ACC112 (cell line): ENCODE data around the gene MYRIP.
"Not testable (repeated sequence)": the region's sequence is repeated elsewhere in the genome, so short reads cannot be mapped to it uniquely, and the experiment has no call there.

Experiments used
- H2AFZ ChIP-seq: fragments of 200-600 bp; sonication (generic); one replicate; pipeline ENCODE4 v1.6.0; 2017; ENCODE audit warnings: antibody characterized with exemption, low read length; ENCODE audit not compliant: unreplicated experiment
- H3K27ac ChIP-seq: fragments of 200-600 bp; sonication (generic); 2 replicates; pipeline ENCODE4 v1.5.1; 2014; ENCODE audit warnings: low read depth, mild to moderate bottlenecking, antibody characterized with exemption, low read length, moderate library complexity
- H3K27me3 ChIP-seq: fragments of 200-600 bp; sonication (generic); 2 replicates; pipeline ENCODE4 v1.6.1; 2014; ENCODE audit warnings: mild to moderate bottlenecking, antibody characterized with exemption, low read length, moderate library complexity, mixed read lengths; ENCODE audit not compliant: insufficient read depth
- H3K36me3 ChIP-seq: fragments of 200-600 bp; sonication (generic); 2 replicates; pipeline ENCODE4 v1.6.1; 2016; ENCODE audit warnings: mild to moderate bottlenecking, antibody characterized with exemption, low read length, moderate library complexity, mixed read lengths; ENCODE audit not compliant: insufficient read depth
- H3K4me1 ChIP-seq: fragments of 200-600 bp; sonication (generic); one replicate; pipeline ENCODE4 v1.6.1; 2016; ENCODE audit warnings: low read length, mixed read lengths; ENCODE audit not compliant: insufficient read depth, unreplicated experiment, control insufficient read depth
- H3K4me3 ChIP-seq: fragments of 200-600 bp; sonication (generic); 2 replicates; pipeline ENCODE4 v1.5.1; 2014; ENCODE audit warnings: mild to moderate bottlenecking, low read depth, low read length
- H3K79me2 ChIP-seq: fragments of 200-600 bp; sonication (generic); one replicate; pipeline ENCODE4 v1.6.0; 2016; ENCODE audit warnings: low read length; ENCODE audit not compliant: control insufficient read depth, unreplicated experiment, insufficient read depth

Gene MYRIP

DNA sequence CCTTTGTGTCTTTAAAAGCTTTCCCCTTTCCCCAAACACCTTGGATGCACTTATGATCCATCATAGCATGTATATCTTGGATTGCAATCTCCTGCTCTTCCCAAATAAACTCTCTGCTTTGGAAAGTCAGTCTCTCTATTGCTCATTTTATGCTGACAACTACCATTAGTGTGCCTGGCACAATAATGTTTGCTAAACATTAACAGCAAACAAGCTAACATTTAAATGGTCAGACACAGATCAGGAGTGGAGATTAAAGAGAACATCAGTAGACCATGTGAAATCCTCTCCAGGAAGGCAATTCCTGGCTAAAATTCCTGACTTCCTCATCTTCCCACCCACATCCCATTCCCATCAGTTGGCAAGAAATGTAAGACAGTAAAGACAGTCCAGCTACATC lies 455.8 kb downstream of the MYRIP start:
- Histone ChIP-seq H3K4me3 (no peak overlapping the region), H3K79me2 (no peaks in the 10 kb centered on the region), H3K27ac (no peak overlapping the region), H3K36me3 (no peaks in the 10 kb centered on the region), H3K27me3 (no peaks in the 10 kb centered on the region), H3K4me1 (no peaks in the 10 kb centered on the region), H2AFZ (no peak overlapping the region)

DNA sequence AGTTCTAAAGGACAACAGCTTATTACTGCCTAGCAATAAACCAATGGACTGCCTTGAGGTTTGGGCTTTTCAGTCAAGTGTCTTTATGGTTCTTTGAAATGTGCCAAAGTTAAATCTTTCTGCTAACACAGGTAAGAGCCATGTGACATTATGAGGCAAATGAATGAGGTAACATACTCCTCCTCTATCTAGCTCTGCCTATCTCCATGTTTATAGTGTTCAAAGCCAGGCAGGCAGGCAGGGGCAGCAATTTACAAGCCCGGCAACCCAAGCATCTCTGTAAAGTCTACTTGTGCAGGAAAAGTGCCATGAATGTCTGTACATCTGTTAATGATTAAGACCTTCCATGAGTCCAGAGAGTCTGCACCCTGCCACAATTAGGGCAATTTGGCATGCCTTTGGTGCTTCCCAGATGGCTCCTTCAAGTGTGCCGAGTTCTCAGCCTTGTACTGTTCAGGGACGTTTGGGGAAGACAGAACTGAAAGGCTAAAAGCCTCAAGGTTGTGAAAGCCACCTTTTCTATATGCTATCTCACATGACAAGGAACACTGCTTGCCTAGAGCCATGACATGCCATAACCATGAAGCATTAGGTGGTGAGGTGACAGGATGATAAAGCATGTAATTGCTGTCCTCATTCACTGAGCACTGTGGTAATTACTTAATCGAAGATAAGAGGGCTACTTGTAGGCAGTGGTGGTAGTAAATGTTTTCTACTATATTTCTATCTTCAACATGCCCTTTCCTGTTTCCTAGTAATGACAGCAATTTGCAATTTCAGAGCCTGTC lies 458.7 kb downstream of the MYRIP start:
- Histone ChIP-seq H3K27ac (no peak overlapping the region), H3K4me3 (no peak overlapping the region), H3K36me3 (no peaks in the 10 kb centered on the region), H3K4me1 (no peaks in the 10 kb centered on the region), H2AFZ (no peak overlapping the region), H3K27me3 (no peaks in the 10 kb centered on the region), H3K79me2 (no peaks in the 10 kb centered on the region)

DNA sequence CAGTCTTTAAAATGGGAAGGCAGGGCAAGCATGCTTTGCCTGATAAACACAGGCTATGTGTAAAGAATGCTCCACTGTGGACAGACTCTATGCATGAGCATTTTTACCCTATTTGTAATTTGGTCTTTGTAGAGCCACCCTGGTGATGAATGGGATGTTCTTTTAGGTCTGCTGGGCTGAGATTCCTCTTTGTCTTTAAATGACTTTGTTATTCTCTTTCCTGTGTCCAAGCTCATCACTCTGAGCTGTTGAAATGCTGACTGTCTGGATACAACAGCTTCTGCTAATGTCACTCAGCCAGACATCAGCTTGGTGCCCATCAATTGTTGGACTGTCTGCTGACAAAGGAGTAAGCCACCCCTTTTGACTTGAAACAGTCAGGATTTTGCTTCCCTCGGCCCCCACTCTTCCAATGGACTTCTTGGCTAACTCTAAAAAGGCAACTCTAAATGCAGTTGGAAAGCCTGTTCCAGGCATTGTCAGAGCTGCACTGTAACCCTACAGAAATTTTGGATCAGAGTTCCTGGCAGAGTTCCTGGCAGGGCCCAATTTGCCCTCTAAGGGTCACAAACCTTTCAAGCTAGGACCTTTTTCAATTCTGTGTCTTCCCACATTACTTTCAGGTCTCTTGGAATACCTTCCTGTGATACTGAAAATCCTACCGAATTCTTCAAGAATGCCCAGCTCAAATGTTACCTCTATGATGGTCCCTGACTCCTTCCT lies 459.6 kb downstream of the MYRIP start:
- no peaks in the 10 kb centered on the region for H3K4me1 ChIP-seq
- no peak overlapping the region for H3K4me3 ChIP-seq
- H3K36me3 ChIP-seq, result no peaks in the 10 kb centered on the region
- H2AFZ ChIP-seq, result no peak overlapping the region
- no peaks in the 10 kb centered on the region for H3K79me2 ChIP-seq
- no peak overlapping the region for H3K27ac ChIP-seq
- H3K27me3 ChIP-seq, result no peaks in the 10 kb centered on the region

DNA sequence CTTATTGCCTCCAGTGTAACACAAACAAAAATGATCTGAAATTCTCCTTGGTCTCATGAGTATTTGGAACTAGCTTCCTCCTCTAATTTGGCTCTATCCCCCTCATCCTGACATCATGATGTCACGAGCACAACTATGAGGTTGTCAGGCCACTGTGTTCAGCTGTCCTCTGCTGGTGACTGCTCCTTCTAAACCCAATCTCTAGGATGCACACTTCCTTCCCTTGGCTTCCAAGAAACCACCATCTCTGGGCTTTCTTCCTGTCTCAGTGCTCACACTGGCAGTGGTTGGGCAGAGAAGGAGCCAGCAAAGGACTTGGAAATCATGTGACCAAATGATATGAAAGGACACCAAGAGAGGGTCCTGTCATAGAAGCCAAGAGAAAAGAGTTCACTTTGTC lies 469.4 kb downstream of the MYRIP start:
- Histone ChIP-seq H3K27me3 (no peaks in the 10 kb centered on the region), H3K4me3 (no peak overlapping the region), H2AFZ (no peak overlapping the region), H3K4me1 (no peaks in the 10 kb centered on the region), H3K27ac (no peak overlapping the region), H3K79me2 (no peaks in the 10 kb centered on the region), H3K36me3 (no peaks in the 10 kb centered on the region)

- no peaks in the 10 kb centered on the region for H3K79me2 ChIP-seq
- H3K36me3 ChIP-seq, result no peaks in the 10 kb centered on the region
- no peak overlapping the region for H3K4me3 ChIP-seq
- H3K27ac ChIP-seq, result no peak overlapping the region
- no peaks in the 10 kb centered on the region for H3K27me3 ChIP-seq
- no peaks in the 10 kb centered on the region for H3K4me1 ChIP-seq
- no peak overlapping the region for H2AFZ ChIP-seq
Measured at GRCh38 chr3:40281995-40282394, 472.6 kb downstream of the MYRIP start.

DNA sequence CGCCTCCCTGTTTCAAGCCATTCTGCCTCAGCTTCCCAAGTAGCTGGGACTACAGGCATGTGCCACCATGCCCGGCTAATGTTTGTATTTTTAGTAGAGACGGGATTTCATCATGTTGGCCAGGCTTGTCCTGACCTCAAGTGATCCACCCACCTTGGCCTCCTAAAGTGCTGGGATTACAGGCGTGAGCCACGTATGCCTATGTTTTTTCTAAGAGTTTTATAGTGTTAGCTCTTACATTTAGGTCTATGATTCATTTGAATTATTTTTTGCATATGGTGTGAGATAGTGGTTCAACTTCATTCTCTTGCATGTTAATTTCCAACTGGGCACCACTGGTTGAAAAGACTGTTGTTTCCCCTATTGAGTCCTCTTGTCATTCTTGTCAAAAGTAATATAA lies 473.6 kb downstream of the MYRIP start:
- not testable (repeated sequence) for H3K79me2 ChIP-seq, H3K4me3 ChIP-seq, H3K4me1 ChIP-seq

DNA sequence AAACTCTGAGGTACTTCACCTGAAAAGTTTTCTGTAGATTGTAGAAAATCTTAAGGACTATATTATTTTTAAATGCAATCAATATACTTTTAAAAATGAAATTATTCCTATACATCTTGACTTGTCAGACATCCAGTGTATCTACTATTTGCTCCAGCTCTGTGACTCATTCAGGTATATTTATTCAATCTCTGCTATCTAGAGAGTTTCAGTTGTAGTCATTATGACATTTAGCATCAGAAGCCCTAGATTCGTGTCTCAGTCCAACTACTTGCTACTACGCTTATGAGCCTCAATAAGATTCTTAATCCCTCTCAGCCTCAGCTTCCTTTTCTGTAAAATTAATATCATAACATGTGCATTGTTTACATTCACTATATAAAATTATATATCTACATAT lies 477.8 kb downstream of the MYRIP start:
- Histone ChIP-seq H3K79me2 (no peaks in the 10 kb centered on the region), H3K4me1 (no peaks in the 10 kb centered on the region), H2AFZ (no peak overlapping the region), H3K36me3 (no peaks in the 10 kb centered on the region), H3K27ac (no peak overlapping the region), H3K27me3 (no peaks in the 10 kb centered on the region), H3K4me3 (no peak overlapping the region)

More for the DNA sequence above, 473.6 kb downstream of the MYRIP start:
- not testable (repeated sequence) for H3K27ac ChIP-seq, H2AFZ ChIP-seq, H3K27me3 ChIP-seq, H3K36me3 ChIP-seq

- no peak overlapping the region for H2AFZ ChIP-seq
- no peaks in the 10 kb centered on the region for H3K27me3 ChIP-seq
- no peak overlapping the region for H3K4me3 ChIP-seq
- no peaks in the 10 kb centered on the region for H3K36me3 ChIP-seq
- no peak overlapping the region for H3K27ac ChIP-seq
- H3K4me1 ChIP-seq, result no peaks in the 10 kb centered on the region
- H3K79me2 ChIP-seq, result no peaks in the 10 kb centered on the region
Measured at GRCh38 chr3:40290396-40290795, 481.0 kb downstream of the MYRIP start.

GRCh38 chr3:40291471-40291870 lies 482.1 kb downstream of the MYRIP start:
- H3K4me1 ChIP-seq, result no peaks in the 10 kb centered on the region
- no peaks in the 10 kb centered on the region for H3K27me3 ChIP-seq
- H3K4me3 ChIP-seq, result no peak overlapping the region
- no peak overlapping the region for H2AFZ ChIP-seq
- no peaks in the 10 kb centered on the region for H3K79me2 ChIP-seq
- no peak overlapping the region for H3K27ac ChIP-seq
- no peaks in the 10 kb centered on the region for H3K36me3 ChIP-seq

DNA sequence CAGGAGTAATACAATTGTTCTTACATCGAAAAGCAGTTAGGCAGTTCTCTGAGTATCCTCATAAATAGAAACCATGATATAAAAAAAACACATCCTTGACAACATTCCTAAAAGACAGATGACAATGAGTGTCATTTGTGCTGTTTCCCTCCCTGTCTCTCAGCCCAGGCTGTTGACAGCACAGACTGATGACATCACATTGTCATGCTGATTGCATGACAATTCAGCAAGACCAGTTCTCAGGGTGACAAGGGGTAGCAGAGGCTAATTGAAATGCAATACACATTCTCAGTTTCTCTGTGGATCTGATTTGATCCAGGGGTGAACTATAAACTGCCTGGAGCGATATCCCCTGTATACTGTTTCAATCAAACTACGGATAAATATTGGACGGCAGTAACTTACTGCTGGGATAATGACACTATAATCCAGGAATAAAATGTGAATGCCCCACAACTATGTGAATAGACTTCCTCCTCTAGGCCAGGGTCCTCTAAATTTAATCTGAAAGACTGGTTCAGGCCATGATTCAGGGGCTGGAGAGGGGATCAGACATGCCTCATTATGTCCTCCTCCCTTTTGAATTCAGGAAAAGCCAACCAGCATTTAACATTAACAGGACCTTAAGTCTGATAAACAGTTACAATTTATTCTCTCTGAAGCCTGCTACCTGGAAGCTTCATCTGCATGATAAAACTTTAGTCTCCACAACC lies 483.4 kb downstream of the MYRIP start:
- Histone ChIP-seq H3K79me2 (no peaks in the 10 kb centered on the region), H3K27ac (no peak overlapping the region), H3K36me3 (no peaks in the 10 kb centered on the region), H3K4me3 (no peak overlapping the region), H2AFZ (no peak overlapping the region), H3K4me1 (no peaks in the 10 kb centered on the region), H3K27me3 (no peaks in the 10 kb centered on the region)
